Activated naive CD8-positive, alpha-beta T cell treated with anti-CD3 and anti-CD28 coated beads, Interleukin-2, amount 50 U/mL, for 24 hours (primary cell): ENCODE data around the gene ITGA2B.
"Not testable (repeated sequence)": the region's sequence is repeated elsewhere in the genome, so short reads cannot be mapped to it uniquely, and the experiment has no call there.

ENCODE experiments used
- ATAC-seq: fragments of 150-1000 bp; cut with Tn5 transposase; one replicate; pipeline ENCODE4 v1.10.0; 2021
- DNase-seq: peaks from one replicate; pipeline ENCODE4 v3.0.0; 2021
- H3K27ac Mint-ChIP-seq: one replicate; pipeline ENCODE4 v1.8.0; 2021; ENCODE audit warnings: mild to moderate bottlenecking, mixed read lengths
- H3K27me3 Mint-ChIP-seq: one replicate; pipeline ENCODE4 v1.8.0; 2021; ENCODE audit warnings: mixed read lengths
- H3K36me3 Mint-ChIP-seq: one replicate; pipeline ENCODE4 v1.8.0; 2021; ENCODE audit warnings: low read depth, mixed read lengths
- H3K4me1 Mint-ChIP-seq: one replicate; pipeline ENCODE4 v1.8.0; 2021; ENCODE audit warnings: mixed read lengths
- H3K4me3 Mint-ChIP-seq: one replicate; pipeline ENCODE4 v1.8.0; 2021; ENCODE audit warnings: mild to moderate bottlenecking, moderate library complexity, mixed read lengths
- H3K9me3 Mint-ChIP-seq: one replicate; pipeline ENCODE4 v1.8.0; 2021; ENCODE audit warnings: mixed read lengths

ITGA2B gene

DNA sequence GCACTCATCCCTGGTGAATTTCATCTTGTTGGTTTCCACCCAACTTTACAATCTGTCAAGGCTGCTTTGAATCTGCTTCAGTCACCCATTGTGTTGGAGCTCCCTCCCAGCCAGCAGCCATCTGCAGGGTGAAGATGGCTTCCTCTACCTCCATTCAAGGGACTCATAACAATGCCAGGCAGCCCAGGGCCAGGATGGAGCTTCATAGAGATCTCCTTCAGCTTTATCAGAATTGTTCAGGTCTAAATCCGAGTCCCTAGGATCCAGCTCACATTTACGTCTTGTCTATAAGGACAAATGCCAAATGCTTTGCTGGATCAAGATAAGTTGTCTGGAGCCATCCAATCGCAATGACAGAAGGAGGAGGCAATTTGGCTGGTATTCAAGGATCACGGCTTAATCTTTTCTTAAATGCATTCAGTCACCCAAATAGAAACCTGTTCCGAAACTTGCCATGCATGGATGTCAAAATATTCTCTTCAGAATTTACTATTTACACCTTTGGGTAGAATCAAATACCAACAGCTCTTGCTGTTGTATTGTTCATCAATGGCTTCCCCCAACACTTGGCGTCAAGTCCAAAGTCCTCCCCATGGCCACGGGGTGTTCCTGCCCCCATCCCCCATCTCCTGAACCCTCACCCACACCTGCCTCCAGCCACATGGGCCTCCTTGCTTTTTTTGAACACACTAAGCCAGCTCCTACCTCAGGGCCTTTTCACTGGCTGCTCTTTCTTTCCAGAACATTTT lies 22.0 kb downstream of the ITGA2B start:
- H3K27me3 Mint-ChIP-seq: peaks cover 36% of the 10 kb centered on the region
- no peak for DNase-seq

DNA sequence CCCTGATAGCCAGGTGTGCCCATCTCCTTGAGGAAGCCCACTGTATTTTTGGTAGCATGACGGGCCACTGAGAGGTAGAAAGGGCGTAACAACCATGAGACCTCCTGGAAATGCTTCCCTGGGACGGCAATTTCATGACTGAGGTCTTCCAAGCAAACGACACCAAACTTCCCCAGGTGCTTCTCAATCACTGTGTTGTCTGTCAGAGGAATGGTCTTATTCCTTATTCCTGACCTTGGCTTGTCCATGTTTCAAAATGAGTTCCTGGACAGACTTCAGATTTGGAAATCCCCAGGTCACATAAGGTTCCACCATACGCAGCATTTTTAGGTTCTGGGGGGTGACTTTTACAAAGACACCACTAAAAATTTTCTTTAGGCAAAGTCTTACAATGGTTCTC lies 24.4 kb downstream of the ITGA2B start:
- not testable (repeated sequence) for H3K27ac Mint-ChIP-seq, H3K36me3 Mint-ChIP-seq, DNase-seq, H3K4me1 Mint-ChIP-seq, H3K9me3 Mint-ChIP-seq, ATAC-seq
- H3K4me3 Mint-ChIP-seq: peak overlapping the region; percentile 23
- peaks cover 34% of the 10 kb centered on the region for H3K27me3 Mint-ChIP-seq

More for the DNA sequence above, 22.0 kb downstream of the ITGA2B start:
- Mint-ChIP-seq H3K27ac (no peak overlapping the region), H3K9me3 (no peaks in the 10 kb centered on the region), H3K4me3 (no peak overlapping the region), H3K4me1 (peaks cover 2% of the 10 kb centered on the region), H3K36me3 (no peaks in the 10 kb centered on the region)
- no peak for ATAC-seq

DNA sequence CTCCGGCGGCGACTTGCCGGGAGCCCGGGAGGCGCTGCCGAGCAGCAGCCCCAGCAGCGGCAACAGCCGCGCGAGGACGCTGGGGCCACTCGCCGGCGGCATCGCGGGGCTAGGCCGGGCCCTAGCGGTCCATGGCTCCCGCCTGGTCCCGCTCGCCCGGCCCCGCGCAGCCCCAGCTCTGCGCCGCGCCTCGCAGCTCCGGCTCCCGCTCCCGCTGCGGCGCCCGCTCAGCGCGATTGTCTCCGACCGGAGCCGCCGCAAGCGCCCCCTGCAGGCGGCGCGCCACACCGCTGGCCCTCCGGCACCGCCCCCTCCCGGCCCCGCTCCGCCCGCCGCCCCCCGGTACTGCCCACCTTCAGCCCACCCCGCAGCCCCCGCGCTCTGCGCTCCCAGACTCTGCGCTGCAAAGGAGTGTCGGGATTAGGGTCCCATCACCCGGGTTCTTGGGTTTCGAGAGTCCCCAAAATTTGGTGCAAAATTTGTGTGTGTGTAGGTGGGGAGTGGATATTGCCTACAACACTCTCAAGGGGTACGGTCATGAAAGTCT lies 25.8 kb downstream of the ITGA2B start, which contains the start of gene FAM171A2:
Gene FAM171A2 (minus strand): TSS at position 241 of the 547 bp plus-strand sequence. CDS start 139 bp downstream, at position 102.
- Mint-ChIP-seq H3K4me3 (peak within 1 kb of the TSS; percentile 50), H3K27ac (no peak within 1 kb of the TSS), H3K36me3 (no peaks in the 10 kb centered on the region), H3K27me3 (peaks cover 27% of the 10 kb centered on the region), H3K9me3 (no peaks in the 10 kb centered on the region), H3K4me1 (no peaks in the 10 kb centered on the region)
- ATAC-seq (peak; percentile 86), DNase-seq (peak; percentile 79)

DNA sequence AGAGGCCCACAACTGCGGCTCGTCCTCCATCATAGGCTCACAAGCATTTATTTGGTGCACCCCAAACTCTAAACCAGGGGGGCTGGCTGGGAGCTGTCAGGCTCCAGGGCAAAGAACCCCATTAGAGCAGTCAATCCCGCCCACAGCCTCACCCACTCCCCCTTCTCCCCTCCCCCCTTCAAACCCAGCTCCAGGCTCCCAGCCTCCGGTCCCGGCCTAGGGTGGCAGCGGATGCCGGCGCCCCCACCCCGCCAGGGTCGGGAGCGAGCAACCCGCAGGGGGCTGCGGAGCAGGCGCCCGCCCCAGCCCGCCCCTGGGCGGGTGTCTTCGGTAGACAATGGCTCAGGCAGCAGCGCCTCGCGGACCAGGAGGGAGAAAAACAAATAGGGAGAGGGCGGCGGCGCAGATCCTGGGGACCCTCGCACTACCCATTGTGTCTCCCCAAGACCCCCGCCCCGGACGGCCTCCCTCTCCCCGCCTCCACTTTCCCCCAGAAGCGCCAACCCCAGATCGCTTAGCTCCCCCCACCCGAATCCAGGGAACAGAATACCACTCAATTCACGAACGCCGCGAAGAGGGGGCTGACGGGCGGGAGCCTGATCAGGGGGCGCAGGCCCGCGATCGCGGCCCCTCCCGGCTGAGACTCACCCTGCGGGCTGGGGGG lies 26.4 kb downstream of the ITGA2B start:
- H3K36me3 Mint-ChIP-seq: no peaks in the 10 kb centered on the region
- DNase-seq (no peak), ATAC-seq (peak; percentile 20)
- peak overlapping the region; percentile 45 for H3K4me3 Mint-ChIP-seq
- H3K9me3 Mint-ChIP-seq: no peaks in the 10 kb centered on the region
- H3K27me3 Mint-ChIP-seq: peaks cover 25% of the 10 kb centered on the region
- H3K27ac Mint-ChIP-seq: no peak overlapping the region
- H3K4me1 Mint-ChIP-seq: no peaks in the 10 kb centered on the region

DNA sequence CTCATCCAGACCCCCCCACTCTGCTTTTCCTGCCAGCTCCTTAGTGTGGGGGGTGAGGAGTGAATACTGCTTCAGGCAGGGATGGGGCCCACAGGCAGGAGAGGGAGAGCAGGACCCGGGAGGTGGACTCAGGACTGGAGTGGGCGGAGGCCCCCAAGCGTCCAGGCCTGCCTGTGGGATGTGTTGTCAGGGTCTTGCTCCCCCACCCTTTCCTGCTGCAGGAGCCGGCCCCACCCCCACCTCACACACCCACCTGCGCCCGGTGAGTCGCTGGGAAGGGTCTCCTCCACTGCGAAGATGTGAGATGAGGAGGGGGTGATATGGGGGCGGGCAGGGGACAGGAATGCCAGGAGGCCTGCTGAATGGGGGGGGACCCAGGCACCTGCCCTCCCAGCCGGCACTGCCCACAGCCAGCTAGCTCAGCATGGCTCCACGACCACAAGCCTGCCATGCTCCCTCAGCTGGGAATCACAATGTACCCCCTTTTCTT lies 26.9 kb downstream of the ITGA2B start:
- H3K36me3 Mint-ChIP-seq: no peaks in the 10 kb centered on the region
- no peak overlapping the region for H3K27ac Mint-ChIP-seq
- ATAC-seq (no peak), DNase-seq (no peak)
- H3K4me1 Mint-ChIP-seq: no peaks in the 10 kb centered on the region
- H3K27me3 Mint-ChIP-seq: peaks cover 25% of the 10 kb centered on the region
- no peaks in the 10 kb centered on the region for H3K9me3 Mint-ChIP-seq
- H3K4me3 Mint-ChIP-seq: no peak overlapping the region

DNA sequence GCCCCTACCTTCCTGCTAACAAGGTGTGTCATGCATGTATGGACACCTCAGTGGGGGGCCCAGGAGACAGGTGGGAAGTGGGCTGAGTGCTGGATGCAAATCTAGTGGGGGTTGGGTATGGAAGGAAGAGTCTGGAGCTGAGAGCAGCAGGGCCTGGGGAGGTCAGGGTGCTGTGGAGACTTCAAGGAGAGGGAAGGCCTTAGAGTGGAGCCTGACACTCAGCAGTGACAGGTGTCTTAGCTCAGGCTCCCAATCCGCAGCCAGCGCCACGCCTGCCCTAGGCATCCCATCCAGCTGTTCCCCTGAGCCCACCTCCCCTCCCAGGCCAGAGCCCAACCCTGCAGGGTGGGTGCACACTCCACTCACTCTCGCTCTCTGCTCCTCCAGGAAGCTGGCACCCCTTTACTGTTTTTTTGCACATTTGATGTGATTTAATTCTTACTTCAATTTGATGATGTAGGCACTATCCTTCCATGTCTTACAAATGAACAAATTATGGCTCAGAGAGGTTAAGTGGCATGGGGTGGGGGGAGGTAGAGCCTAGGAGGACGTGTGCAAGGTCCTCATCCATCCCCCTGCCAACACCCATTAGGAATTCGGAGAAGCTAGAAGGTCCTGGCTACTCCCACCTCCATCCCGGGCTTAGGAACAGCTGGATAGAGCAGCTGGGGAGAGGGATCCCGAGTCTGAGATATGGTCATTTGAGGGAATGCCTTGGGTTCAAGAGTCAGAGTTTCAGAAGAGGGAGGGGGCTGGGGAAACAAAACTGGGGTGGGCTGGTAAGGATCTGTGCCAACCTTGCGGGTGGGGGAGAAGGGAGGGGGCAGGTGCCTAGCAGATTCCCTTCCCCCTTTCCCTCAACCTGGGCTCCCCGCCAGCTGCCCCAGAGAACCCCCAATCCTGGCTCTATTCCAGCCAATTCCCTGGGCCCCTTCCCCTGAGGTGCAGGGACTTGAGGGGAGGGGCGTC lies 27.9 kb downstream of the ITGA2B start:
- no peaks in the 10 kb centered on the region for H3K36me3 Mint-ChIP-seq
- ATAC-seq (no peak), DNase-seq (no peak)
- H3K27ac Mint-ChIP-seq: no peak overlapping the region
- H3K4me3 Mint-ChIP-seq: no peak overlapping the region
- H3K27me3 Mint-ChIP-seq: peaks cover 22% of the 10 kb centered on the region
- H3K9me3 Mint-ChIP-seq: no peaks in the 10 kb centered on the region
- no peaks in the 10 kb centered on the region for H3K4me1 Mint-ChIP-seq

DNA sequence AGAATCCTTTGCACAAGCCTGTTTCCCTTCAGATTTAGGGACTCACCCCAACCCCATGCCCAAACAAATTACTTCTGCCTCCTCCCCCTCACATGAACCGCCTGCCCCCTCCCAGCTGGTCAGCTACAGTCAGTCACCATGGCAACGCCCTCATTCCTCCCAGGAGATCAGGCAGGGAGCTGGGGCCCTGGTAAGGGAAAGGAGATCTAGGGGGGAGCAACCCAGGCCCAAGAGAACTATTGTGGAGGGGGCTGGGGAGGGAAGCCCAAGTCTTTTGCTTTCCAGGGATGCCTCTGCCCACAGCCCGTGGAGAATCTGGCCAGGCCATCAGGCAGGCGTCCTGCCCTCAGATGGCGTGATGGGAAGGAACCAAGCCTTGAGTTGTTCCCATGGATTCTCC lies 28.6 kb downstream of the ITGA2B start:
- H3K4me3 Mint-ChIP-seq: no peak overlapping the region
- no peak for DNase-seq
- no peaks in the 10 kb centered on the region for H3K4me1 Mint-ChIP-seq
- H3K9me3 Mint-ChIP-seq: no peaks in the 10 kb centered on the region
- H3K27ac Mint-ChIP-seq: no peak overlapping the region
- no peaks in the 10 kb centered on the region for H3K36me3 Mint-ChIP-seq
- ATAC-seq: no peak
- H3K27me3 Mint-ChIP-seq: peaks cover 19% of the 10 kb centered on the region

DNA sequence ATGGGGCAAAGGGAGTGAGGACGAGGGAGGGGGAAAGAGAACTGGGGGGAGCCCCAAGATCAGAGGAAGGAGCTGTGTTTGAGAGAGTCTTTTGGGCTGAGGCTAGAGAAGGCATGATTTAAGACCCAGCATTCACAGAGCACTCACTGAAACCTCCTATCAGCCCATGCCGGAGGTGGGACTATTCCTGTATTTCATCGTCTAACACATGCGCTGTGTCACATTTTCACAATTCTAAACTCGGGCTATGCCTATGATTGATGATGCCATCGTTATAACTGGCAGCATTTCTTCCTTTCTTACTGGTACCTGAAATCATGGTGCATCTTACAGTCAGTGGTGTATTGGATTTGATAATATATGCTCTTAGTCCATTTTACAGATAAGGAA lies 29.3 kb downstream of the ITGA2B start:
- H3K9me3 Mint-ChIP-seq: no peaks in the 10 kb centered on the region
- H3K27me3 Mint-ChIP-seq: peaks cover 14% of the 10 kb centered on the region
- DNase-seq: no peak
- ATAC-seq: no peak
- H3K36me3 Mint-ChIP-seq: no peaks in the 10 kb centered on the region
- H3K4me1 Mint-ChIP-seq: no peaks in the 10 kb centered on the region
- H3K4me3 Mint-ChIP-seq: no peak overlapping the region
- no peak overlapping the region for H3K27ac Mint-ChIP-seq

DNA sequence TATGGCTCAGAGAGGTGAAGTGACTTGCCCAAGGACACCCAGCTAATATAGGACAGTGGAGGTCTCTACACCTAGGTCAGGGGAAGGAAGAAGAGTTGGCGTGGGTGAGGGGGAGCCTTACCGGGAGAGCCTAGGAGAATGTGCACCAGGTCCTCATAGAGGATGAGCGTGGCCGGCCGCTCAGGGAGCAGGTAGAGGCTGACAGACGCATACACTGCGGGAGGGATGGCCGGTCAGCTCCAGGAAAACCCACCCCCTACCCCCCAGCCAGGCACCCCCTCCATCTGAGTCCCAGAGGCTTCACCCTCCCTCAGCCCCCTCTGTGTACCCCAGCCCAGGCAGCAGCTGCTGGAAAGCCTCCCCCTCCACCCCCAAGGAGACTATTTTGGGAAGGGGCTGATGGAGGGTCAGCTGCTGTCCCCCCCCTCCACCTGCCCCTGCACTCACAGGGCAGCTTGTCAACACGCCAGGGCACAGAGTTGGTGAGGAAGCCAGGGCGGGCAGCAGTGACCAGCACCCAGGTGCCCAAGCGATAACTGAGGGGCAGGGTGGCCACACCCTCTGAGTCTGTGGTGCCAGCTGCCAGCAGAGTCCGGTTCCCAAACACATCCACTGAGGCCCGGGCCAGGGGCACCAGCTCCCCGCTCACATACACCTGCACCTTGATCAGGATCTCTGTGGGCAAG lies 29.8 kb downstream of the ITGA2B start:
- H3K27me3 Mint-ChIP-seq: peaks cover 9% of the 10 kb centered on the region
- H3K4me1 Mint-ChIP-seq: no peaks in the 10 kb centered on the region
- no peak overlapping the region for H3K4me3 Mint-ChIP-seq
- ATAC-seq (no peak), DNase-seq (no peak)
- H3K27ac Mint-ChIP-seq: no peak overlapping the region
- H3K9me3 Mint-ChIP-seq: no peaks in the 10 kb centered on the region
- H3K36me3 Mint-ChIP-seq: no peaks in the 10 kb centered on the region

DNA sequence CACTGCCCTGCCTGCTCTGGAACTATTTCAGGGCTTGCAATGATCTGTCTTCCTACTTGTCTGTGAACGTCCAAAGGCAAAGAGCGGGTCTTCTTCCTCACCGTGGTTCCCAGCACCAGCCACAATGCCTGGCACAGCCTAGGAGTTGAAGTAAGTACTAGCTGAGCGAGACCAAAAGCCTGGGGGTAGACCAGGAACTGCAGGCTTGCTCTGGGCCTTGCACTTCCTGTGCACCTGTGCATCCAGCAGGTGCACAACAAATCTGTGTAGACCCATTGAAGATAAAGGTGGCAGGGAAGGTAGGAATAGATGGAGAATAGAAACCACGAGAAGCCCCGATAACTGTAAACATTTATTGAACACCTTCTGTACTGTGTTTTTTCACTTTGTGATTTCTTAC lies 30.4 kb downstream of the ITGA2B start:
- no peaks in the 10 kb centered on the region for H3K36me3 Mint-ChIP-seq
- no peaks in the 10 kb centered on the region for H3K9me3 Mint-ChIP-seq
- peaks cover 6% of the 10 kb centered on the region for H3K27me3 Mint-ChIP-seq
- H3K4me3 Mint-ChIP-seq: no peak overlapping the region
- no peak overlapping the region for H3K27ac Mint-ChIP-seq
- DNase-seq (no peak), ATAC-seq (no peak)
- no peaks in the 10 kb centered on the region for H3K4me1 Mint-ChIP-seq

DNA sequence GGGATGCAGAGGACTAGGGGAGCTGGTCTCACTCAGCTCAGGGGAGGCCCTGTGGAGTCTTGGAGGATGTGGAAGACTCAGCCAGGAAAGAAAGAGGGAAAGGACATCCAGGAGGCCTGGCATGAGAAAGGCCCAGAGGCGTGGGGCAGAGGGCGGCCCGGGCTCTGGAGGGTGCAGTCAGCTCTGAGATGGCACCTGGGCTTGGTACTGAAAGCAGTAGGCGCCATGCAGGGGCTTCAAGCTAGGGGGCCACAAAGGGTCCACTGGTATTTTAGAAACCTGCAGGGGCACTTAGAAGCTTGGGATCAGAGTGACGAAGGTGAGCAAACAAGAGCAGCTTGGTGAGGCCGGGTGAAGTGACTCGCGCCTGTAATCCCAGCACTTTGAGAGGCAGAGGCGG lies 31.4 kb downstream of the ITGA2B start:
- ATAC-seq (no peak), DNase-seq (no peak)
- no peaks in the 10 kb centered on the region for H3K9me3 Mint-ChIP-seq
- peaks cover 6% of the 10 kb centered on the region for H3K27me3 Mint-ChIP-seq
- H3K4me1 Mint-ChIP-seq: no peaks in the 10 kb centered on the region
- no peak overlapping the region for H3K4me3 Mint-ChIP-seq
- no peak overlapping the region for H3K27ac Mint-ChIP-seq
- H3K36me3 Mint-ChIP-seq: no peaks in the 10 kb centered on the region

DNA sequence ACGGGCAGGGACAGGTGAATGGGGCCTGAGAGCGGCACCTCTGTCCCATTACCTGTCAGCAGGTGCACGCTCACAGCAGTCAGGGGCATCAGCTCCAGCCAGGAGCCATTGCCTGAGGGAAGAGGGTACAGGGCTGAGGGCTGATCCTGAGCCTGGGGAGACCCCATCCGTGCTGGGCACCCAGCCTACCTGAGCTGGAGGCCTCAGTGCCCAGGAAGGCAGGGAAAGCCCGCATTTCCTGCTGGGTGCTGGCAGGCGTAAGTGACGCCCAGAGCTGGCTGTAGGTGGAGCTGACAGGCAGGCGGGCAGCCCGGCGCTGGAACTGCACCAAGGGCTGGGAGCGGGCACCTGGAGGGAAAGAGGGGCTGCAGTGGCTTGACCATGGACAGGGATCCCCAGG lies 33.2 kb downstream of the ITGA2B start:
- Mint-ChIP-seq H3K9me3 (no peaks in the 10 kb centered on the region), H3K4me1 (no peaks in the 10 kb centered on the region), H3K27ac (no peak overlapping the region), H3K27me3 (peaks cover under 1% of the 10 kb centered on the region), H3K4me3 (no peak overlapping the region), H3K36me3 (no peaks in the 10 kb centered on the region)
- no peak for ATAC-seq
- DNase-seq: no peak

DNA sequence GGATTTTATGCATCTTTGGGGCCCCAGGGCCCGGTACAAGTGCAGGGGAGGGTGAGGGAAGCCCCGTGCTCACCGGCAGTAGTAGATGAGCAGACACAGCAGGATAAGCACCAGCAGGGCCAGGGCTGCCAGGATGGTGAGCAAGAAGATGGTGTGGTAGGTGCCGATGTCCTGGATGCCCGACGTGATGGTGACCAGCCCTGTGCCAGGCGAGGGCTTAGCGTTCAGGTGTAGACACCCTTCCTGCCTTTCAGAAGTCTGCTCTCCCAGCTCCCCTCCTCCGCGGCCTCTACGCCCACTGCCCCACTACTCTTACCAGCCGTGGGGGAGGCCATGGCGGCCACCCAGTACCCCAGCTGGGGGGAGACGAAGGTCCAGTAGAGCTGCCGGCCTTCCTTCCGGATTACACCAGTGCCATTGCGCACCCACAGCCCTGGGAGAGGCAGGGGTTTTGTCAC lies 33.8 kb downstream of the ITGA2B start:
- Mint-ChIP-seq H3K27ac (no peak overlapping the region), H3K4me1 (peaks cover under 1% of the 10 kb centered on the region), H3K27me3 (no peaks in the 10 kb centered on the region), H3K4me3 (no peak overlapping the region), H3K36me3 (no peaks in the 10 kb centered on the region), H3K9me3 (no peaks in the 10 kb centered on the region)
- DNase-seq (no peak), ATAC-seq (no peak)
